HG03460 (cell line): ENCODE data around the gene EXOSC7.
"Not testable (repeated sequence)": the region's sequence is repeated elsewhere in the genome, so short reads cannot be mapped to it uniquely, and the experiment has no call there.

Source experiments
- ATAC-seq: cut with Tn5 transposase; IDR thresholded peaks from one replicate; pipeline ENCODE4 v1.9.1; 2021; ENCODE audit not compliant: unreplicated experiment

Gene EXOSC7

DNA sequence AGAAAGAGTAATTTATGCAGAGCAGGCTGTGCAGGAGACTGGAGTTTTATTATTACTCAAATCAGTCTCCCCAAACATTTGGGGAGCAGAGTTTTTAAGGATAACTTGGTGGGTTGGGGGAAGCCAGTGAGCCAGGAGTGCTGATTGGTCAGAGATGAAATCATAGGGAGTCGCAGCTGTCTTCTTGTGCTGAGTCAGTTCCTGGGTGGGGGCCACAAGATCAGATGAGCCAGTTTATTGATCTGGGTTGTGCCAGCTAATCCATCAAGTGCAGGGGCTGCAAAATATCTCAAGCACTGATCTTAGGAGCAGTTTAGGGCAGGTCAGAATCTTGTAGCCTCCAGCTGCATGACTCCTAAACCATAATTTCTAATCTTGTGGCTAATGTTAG, 77.8 kb downstream of the EXOSC7 start:
- not testable (repeated sequence) for ATAC-seq

DNA sequence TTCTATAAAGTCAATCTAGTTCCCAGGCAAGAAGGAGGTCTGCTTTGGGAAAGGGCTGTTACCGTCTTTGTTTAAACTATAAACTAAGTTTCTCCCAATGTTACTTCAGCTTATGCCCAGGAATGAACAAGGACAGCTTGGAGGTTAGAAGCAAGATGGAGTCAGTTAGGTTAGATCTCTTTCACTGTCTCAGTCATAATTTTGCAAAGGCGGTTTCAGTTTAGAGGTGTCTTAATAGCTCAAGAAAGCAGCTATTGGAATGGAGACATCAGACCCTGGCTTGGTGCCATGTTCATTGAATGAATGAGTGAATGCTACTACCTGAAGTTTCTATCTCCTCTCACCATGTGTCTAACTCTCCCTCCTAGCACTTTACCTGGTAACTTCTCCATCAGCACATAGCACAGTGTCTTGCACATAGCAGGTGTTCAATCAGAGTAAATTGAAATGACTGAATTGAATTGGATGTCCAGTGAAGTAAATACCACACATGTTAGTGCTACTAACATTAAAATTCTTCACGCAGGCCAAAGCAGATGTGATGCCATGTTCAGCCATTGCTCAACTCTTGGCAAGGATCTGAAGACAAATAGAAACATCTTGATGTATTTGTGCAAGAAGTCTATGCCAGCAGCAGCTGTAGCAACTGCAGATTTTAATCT, 78.3 kb downstream of the EXOSC7 start:
- no peak for ATAC-seq

DNA sequence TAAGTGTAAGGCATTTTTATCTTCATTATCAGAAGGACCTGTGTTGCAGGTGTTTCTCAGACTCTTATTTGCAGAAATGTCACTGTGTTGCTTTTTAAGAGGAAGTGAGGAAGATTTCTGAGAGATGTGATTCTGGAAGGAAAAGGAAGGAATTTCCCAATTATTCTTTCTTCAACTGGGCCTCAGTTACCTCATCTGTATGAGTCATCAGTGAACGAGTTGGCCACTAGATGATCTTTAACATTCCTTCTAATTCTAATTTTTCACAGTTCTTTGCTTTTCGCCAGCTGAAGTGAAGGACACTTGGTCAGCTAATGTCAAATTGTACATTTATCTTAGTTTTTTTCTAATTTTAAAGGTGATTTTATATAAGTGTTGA, 79.0 kb downstream of the EXOSC7 start:
- ATAC-seq, result no peak

DNA sequence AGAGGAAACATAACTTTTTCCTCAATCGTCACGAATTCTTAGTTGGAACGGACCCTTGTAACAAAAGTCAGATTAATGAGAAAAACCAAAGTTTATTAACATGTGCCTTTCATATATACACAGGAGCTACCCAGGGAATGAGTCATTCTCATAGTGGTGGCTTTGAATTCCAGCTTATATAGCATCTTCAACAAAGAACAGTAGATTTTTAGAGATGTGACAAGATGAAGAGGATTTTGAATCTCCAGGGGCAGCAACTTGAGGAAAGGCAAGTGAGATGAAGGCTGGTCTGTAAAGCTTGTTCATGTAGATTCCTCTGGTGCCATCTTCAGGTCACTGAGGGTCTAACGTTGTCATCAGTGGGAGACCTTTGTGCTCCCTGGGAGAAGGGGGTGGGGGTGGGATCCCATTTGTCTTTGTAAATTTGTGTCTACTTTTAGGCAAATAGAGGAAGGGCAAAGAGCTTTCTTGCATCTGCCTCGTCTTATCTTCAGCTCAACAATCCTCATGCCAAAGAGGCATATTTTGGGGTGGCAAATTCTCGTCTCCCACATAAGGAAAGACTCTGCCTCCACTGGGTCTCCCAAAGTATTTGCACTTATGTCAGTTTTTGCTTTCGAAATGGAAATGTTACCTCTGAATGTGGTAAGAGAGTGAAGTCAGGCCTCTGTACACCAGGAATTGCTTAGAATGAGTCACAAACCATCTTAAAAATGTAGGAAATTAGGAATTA, 79.5 kb downstream of the EXOSC7 start:
- ATAC-seq, result no peak

DNA sequence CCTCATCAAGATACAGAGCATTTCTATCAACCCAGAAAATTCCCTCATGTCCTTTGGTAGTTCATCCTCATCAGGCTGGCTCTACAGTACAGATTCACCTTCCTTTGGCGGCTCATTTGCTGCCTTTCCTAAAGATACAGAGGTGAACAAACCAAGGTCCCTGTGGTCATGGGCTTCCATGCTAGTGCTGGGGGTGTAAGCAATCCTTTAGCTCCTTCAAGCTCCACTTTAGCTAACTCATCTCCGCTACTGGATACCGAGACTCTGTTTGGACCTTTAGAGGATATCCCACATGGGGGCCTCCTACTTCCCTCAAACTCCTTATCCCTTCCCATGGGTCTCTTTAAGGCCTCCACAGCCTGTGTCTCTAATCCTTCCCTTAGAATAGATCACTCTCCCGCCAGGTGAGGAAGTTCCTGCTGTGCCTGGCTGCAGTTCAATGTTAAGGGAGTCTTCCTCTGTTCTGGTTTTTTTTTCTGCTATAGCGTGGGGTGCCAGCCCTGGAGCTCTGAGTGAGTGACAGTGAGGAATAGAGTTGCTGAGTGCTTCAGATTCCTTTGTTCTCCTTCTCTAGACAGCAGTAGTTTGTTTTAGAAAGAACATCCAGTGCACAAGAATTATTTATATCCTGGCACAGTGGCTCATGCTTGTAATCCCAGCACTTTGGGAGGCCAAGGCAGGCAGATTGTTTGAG, 80.7 kb downstream of the EXOSC7 start:
- ATAC-seq, result no peak

DNA sequence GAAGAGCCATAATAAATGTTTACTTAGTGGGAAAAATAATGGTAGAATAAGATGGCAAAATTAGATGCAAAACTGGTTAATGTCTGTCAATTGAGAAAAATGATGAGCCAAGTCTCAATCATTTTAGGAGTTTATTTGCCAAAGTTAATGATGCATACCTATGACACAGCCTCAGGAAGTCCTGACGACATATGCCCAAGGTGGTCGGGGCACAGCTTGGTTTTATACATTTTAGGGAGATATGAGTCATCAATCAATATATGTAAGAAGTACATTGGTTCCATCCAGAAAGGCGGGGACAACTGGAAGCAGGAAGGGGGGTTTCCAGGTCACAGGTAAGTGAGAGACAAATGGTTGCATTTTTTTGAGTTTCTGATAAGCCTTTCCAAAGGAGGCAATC, 81.5 kb downstream of the EXOSC7 start:
- no peak for ATAC-seq

DNA sequence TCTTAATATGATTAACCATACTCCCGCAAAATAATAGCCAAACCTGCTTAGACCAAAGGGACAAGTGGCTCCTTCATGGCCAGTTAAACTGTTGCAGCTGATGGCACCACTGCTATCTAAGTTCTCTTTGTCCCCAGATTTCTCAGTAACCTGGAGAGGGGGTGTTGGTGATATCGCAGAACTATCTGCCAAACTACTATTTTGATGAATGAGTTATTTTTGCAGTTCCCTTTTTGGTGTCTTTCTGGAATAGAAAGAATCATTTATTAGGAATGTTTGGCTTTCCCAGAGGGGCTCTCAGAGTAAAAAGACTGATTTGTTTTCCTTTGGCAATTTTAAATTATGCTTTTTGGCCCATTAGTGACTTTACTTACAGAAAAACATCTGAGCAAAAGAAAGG, 83.1 kb downstream of the EXOSC7 start:
- no peak for ATAC-seq

DNA sequence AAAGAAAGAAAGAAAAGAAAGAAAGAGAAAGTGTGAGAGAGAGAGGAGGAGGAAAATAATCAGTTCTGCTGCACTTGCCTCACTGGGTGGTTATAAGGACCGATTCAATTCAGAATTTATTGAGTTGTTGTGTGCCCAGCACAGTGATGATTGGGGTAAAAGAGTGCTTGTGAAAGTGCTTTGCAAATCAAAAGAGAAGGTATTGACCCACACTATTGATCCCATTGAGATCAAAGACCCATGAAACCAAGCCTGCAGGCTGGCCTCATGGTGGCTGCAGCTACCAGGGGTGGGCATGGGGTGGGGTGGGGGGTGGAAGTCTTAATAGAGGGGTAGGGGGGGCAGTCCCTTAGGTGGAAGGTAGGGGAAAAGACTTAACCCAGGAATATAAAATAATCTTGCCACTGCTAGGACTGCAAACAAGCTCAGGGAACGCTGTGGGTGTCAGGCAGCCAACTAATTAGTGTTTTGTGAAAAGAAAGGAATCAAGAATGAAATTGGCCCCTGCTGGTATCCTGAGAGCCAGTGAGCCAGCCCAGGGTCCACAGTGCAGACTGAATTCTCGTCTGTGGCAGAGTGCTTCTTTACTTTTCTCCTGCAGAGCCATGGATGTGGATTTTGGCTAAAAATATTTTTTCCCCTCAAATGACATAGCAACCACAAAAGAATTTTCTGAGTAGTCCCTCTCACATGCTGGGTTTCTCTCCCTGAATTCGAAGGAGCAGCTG, 84.3 kb downstream of the EXOSC7 start:
- no peak for ATAC-seq
